Activated naive CD4-positive, alpha-beta T cell (primary cell): Measurements from ENCODE around the gene ADAMTS7.
"Not testable (repeated sequence)": the region's sequence is repeated elsewhere in the genome, so short reads cannot be mapped to it uniquely, and the experiment has no call there.

Experiments used
- DNase-seq, 4 experiments: peaks; one replicate each; lab custom pipeline; 2025; lab: John Stamatoyannopoulos, UW

The ADAMTS7 gene

DNA sequence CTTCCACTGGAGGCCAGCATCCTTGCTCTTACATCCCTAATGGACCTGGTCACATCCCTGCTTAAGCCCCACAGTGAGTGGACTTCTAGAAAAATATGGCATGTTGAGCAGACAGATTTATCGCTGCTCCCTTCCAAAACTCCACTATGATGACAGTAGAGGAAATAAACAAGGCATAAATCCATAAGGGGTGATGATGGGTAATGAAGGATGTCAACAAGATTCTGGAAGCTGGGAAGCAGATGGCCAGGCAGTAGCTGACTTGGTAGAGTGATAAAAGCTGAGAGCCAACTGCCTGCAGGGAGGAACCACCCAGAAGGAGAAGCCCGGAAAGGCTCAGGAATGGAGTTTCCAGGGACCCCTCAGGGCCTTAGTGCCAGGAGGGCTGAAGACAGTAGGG is 28.9 kb downstream of the ADAMTS7 start:
- DNase-seq: not testable (repeated sequence)

DNA sequence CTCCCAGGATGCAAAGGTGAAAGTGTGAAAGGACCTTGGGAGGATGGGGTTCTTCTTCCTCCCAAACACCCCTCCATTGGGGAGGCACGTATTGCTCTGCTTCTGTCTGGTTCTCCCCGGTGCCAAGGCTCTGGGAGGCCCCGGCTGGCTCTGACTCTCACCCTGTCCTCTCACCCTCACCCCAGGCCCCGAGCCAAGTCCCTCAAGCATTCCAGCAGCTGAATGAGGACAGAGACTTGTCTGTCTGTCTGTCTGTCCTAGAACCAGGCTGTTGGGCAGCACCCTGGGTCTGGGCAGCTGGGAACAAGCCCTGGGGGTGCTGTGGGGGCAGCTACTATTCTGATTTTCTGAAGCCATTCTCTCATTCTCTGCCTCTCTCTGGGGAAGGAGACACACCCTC is 29.9 kb downstream of the ADAMTS7 start:
- DNase-seq: not testable (repeated sequence)

- not testable (repeated sequence) for DNase-seq
Measured at GRCh38 chr15:78779975-78780374, 31.3 kb downstream of the ADAMTS7 start.

DNA sequence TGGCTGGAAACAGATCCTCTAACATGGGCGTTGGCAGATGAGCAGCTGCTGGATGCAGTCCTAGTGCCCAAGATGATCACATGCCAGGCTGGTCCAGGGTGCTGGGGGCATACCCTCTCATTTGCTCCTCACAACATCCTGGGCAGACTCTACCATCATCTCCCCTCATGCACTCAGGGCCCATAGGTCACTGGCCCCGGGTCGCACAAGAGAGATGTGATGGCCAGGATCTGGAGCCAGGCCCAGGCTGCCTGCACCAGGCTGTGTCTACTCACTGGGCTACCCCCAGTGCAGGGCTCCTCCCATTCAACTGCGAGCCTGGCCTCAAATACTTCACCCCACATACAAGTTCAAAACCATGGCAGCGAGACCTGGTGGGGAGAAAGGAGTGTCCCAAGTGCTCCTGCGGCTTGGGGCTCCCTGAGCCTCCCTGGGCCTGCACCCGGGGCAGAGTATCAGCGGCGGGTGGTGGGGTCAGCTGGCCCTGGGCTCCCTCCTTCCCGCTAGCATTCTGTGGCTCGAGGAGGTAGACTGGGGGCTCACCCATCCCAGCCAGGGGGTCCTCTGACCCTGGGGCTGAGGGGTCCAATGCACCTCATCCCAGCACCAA is 32.0 kb downstream of the ADAMTS7 start:
- DNase-seq: not testable (repeated sequence)

- no peak for DNase-seq
Measured at GRCh38 chr15:78778422-78778821, 32.8 kb downstream of the ADAMTS7 start.

DNA sequence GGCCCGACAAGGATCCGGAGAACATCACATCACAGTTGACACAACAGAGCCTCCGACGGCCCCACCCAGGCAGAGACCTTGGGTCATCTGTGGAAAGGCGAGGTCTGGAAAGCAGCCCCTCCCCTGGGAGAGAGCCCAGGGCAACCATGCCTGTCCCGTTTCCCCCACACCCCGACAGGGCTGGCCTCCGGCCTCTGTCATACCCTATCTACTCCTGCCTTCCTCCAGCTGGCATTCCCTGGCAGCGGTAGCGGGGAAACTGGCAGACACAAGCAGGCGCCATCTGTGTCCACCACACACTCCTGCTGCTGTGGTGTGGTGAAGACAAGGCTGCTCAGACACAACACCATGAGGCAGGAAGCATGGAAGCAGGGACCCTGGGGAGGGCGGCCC is 33.3 kb downstream of the ADAMTS7 start:
- DNase-seq: not testable (repeated sequence)

- not testable (repeated sequence) for DNase-seq
Measured at GRCh38 chr15:78777290-78777952, 33.8 kb downstream of the ADAMTS7 start.

DNA sequence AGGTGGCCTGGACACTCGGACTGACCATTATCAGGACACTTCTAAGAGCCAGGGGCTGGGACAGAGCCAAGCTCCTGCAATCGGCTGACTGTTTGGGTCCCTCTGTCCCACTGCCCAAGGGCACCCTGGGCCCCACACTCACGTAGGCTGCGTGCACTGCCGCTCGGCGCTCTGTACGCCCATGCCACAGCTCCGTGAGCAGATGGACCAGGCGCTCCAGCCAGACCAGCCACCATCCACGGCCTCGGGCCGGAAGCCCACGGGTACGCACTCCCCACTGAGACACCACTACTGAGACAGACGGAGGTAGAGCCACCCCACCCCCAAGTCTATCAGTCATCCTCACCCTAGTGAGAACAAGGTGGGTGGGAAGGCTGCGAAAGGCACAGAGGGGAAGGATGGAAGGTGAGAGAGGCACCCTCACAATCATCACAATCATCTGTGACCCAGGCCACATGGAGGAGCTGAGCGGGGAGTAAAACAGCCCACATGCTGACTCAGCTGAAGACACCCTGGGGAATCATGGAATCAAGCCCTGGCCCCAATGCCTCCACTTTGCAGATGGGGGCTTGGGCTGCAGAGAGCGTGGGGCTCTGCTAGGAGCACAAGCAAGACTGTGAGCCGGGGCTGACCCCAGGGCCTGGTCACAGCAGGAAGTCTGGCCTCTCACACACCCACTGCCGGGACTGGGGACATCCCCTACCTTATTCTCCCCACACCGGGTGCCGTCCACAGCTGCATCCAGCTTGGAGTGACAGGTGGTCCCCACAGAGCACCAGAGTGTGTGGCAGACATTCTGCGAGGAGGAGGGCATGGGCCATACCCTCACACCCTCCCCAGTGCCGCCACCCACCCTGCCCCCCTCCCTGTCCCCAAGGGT is 35.0 kb downstream of the ADAMTS7 start:
- DNase-seq: not testable (repeated sequence)

- DNase-seq: no peak
Measured at GRCh38 chr15:78775472-78775871, 35.8 kb downstream of the ADAMTS7 start.

- DNase-seq: not testable (repeated sequence)
Measured at GRCh38 chr15:78774451-78774990, 36.7 kb downstream of the ADAMTS7 start.

DNA sequence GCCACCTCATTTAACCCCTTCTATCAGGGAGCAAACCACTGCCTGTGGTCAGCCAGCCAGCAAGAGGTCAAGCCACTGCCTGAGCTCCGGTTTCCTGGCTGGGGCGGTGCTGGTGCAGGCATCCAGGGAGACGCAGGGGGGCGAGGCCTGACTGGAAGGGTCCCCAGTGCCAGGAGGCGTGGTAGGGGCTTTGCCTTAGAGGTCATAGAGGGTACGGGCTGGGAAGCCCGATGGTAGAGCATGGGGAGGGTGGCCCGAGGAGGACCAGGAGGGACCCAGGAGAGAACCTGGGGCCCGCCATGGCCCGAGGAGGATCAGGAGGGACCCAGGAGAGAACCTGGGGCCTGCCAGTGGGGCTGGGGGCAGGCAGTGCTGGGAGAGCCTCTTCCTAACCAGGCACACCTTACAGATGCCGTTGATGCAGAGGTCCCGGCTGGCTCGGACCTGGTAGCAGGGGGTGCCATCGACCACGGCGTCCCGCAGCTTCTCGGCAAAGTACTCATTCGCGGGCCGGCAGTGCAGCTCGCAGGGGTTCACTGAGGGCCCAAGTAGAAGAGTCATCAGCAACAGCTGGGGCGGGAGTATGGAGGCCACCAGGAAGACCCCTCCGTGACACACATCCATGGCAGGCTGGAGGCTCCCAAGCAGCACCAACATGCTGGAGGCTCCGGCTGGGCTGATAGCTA is 37.4 kb downstream of the ADAMTS7 start:
- not testable (repeated sequence) for DNase-seq

DNA sequence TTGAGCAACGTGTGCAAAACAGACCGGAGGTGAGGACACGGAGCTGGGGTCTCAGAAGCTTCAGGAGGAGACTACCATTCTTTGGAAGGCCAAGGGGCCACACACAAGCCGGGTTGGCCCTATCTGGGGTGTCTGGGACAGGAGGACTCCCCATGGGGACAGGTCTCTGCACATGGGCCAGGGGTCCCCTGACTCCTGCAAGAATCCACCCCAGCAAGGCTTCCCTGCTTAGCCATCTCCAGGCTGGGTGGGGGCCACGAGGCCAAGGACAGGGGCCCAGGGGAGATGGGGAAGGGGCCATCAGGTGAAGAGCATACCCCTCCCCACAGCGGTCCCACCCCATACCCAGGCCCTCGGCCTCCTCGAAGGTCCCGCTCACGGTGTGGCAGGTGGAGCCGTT is 38.5 kb downstream of the ADAMTS7 start:
- no peak for DNase-seq

DNA sequence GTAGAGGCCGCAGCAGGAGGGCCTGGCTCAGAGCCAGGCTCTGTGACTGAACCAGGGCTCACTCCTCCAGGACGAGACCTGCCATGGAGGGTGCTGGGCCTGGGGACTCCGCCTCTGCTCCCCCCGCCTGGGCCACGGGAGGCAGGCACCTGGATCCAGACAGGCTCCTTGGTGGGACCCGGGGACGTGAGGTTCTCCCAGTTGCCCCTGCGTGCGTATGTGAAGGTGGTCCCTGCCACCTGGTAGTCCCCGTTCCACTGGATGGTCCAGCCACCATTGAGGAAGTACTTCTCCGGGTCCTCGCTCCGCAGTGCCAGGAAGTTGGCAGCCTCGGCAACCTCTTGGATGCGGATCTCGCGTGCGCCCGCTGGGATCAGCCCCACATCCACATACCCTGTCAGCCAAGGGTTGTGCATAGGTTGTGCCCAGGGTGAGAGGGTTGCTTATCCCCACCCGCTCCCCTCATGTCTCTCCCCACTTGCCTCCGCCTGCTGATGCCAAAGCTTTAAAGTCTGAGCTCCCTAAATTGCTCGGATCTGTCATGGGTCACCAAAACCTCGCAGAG is 39.7 kb downstream of the ADAMTS7 start:
- not testable (repeated sequence) for DNase-seq

DNA sequence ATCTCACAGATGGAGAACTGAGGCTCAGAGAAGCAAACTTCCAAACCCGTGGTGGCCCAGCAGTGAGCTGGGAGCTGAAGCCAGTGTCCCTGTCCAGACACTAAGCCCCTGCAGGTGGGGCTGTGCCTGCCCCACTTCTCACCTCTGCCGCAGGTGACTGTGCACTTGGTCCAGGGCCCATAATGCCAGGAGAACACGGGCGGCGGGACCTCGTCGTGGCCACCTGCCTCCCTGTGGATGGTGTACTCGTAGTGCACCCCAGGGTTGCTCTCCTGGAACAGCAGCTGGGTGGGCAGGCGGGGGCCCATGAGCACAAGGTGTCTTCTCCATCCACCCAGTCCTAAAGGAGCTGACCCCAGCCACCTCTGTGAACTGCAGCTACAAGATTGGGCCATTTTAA is 40.2 kb downstream of the ADAMTS7 start:
- not testable (repeated sequence) for DNase-seq

GRCh38 chr15:78769473-78770225 is 41.6 kb downstream of the ADAMTS7 start:
- not testable (repeated sequence) for DNase-seq

GRCh38 chr15:78768531-78769408 is 42.5 kb downstream of the ADAMTS7 start:
- no peak for DNase-seq

DNA sequence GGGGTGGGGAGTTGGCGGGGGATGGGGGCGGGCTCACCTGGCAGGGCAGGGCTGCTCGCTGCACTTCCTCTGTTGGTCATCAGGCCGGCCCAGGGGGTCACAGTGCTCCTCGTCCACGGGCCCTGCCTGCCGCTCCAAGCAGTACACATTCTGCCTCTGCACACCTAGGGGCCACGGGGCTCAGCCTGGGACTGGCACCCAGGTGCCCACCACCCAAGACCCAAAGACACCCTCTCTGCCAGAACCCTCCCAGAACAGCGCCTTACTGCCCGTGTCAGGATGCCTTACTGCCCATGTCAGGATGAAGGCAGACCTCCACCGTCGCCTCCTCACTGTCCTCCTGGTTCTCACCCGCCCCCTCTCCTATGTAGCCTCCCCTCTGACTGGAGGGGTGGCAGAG is 43.2 kb downstream of the ADAMTS7 start:
- no peak for DNase-seq

DNA sequence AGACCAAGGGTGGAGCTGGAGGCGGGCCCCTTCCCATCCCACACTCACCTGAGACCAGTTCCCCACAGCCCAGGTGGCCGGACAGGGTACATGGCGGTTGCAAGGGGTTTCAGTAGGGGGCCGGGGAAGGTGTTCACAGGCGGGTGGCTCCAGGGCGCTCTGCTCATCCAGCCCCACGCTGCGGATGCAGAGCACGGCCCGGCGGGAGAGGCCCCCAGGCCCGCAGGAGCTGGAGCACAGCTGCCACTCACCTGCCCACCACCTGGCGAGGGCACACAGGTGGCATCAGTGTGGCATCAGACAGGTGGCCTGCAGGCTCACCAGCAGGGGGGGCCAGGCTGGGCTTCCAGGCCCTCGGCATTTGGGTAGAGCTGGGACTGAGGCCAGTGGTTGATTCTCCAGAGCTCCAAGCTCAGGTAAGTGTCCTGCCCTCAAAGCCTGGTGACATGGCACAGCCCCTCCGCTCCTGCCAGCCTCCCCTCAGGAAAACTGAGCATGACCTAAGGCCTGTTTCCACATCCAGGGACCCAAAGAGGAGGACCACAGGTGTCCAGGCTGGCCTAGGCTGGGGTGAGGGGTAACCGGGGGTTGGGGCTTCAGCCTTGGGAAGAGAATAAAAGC is 43.8 kb downstream of the ADAMTS7 start:
- DNase-seq: no peak

GRCh38 chr15:78766641-78767071 is 44.6 kb downstream of the ADAMTS7 start:
- DNase-seq: not testable (repeated sequence)
